GM23338 (cell line): Measurements from ENCODE around the gene CER1.
"Not testable (repeated sequence)": the region's sequence is repeated elsewhere in the genome, so short reads cannot be mapped to it uniquely, and the experiment has no call there.

Source experiments
- CREB1 ChIP-seq: fragments of 250-450 bp; sonication (Bioruptor Pico); IDR thresholded peaks from 2 replicates; pipeline ENCODE4 v1.5.0; 2020; ENCODE audit warnings: low read depth, mild to moderate bottlenecking, moderate library complexity
- CTCF ChIP-seq, 2 experiments: fragments of 200-600 bp in 1 of 2; sonication (generic) in 1 of 2; conservative IDR thresholded peaks; 2 replicates each; pipeline versions ENCODE4 v1.5.1 to v1.6.1; 2016 to 2017; ENCODE audit warnings: antibody characterized with exemption in 2 of 2, low read depth in 2 of 2, mild to moderate bottlenecking in 2 of 2, moderate library complexity in 1 of 2
- EZH2 ChIP-seq: fragments of 200-600 bp; sonication (generic); IDR thresholded peaks from one replicate; pipeline ENCODE4 v1.8.0; 2017; ENCODE audit warnings: antibody characterized with exemption, mild to moderate bottlenecking, low read depth; ENCODE audit not compliant: unreplicated experiment
- EZH2phosphoT487 ChIP-seq: fragments of 200-600 bp; sonication (generic); IDR thresholded peaks from one replicate; pipeline ENCODE4 v1.8.1; 2018; ENCODE audit warnings: antibody characterized with exemption; ENCODE audit not compliant: unreplicated experiment
- JUNB ChIP-seq: IDR thresholded peaks from one replicate; pipeline ENCODE4 v1.6.1; 2016; ENCODE audit warnings: antibody characterized with exemption; ENCODE audit not compliant: unreplicated experiment
- NANOG ChIP-seq: IDR thresholded peaks from 2 replicates; pipeline ENCODE4 v1.6.1; 2016; ENCODE audit warnings: antibody characterized with exemption, borderline replicate concordance
- POLR2AphosphoS5 ChIP-seq: IDR thresholded peaks from 2 replicates; pipeline ENCODE4 v1.6.1; 2016; ENCODE audit warnings: antibody characterized with exemption, low read depth
- STAT1 ChIP-seq: IDR thresholded peaks from one replicate; pipeline ENCODE4 v1.6.1; 2016; ENCODE audit warnings: antibody characterized with exemption; ENCODE audit not compliant: unreplicated experiment
- ZNF114 ChIP-seq: fragments of 250-450 bp; sonication (Bioruptor Pico); IDR thresholded peaks from 2 replicates; pipeline ENCODE4 v1.5.0; 2020; ENCODE audit warnings: mild to moderate bottlenecking, moderate library complexity
- TF ChIP-seq, protein P1 (sequence below): IDR thresholded peaks from one replicate; pipeline ENCODE4 v1.6.1; 2018; ENCODE audit warnings: antibody characterized with exemption; ENCODE audit not compliant: unreplicated experiment
- TF ChIP-seq, protein P2 (sequence below): IDR thresholded peaks from 2 replicates; pipeline ENCODE4 v1.6.1; 2016; ENCODE audit warnings: antibody characterized with exemption

DNA sequence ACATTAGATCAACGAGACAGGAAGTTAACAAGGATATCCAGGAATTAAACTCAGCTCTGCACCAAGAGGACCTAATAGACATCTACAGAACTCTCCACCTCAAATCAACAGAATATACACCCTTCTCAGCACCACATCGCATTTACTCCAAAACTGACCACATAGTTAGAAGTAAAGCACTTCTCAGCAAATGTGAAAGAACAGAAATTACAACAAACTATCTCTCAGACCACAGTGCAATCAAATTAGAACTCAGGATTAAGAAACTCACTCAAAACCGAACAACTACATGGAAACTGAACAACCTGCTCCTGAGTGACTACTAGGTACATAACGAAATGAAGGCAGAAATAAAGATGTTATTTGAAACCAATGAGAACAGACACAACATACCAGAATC, 39.9 kb downstream of the CER1 start:
- TF ChIP-seq CREB1; ZNF114; CTCF (conservative IDR thresholded peaks at IDR 0.05; ENCODE audit: low read depth in 2 of 2); EZH2; JUNB; POLR2AphosphoS5; EZH2phosphoT487; NANOG; STAT1: not testable (repeated sequence)
- TF ChIP-seq, protein P1, sequence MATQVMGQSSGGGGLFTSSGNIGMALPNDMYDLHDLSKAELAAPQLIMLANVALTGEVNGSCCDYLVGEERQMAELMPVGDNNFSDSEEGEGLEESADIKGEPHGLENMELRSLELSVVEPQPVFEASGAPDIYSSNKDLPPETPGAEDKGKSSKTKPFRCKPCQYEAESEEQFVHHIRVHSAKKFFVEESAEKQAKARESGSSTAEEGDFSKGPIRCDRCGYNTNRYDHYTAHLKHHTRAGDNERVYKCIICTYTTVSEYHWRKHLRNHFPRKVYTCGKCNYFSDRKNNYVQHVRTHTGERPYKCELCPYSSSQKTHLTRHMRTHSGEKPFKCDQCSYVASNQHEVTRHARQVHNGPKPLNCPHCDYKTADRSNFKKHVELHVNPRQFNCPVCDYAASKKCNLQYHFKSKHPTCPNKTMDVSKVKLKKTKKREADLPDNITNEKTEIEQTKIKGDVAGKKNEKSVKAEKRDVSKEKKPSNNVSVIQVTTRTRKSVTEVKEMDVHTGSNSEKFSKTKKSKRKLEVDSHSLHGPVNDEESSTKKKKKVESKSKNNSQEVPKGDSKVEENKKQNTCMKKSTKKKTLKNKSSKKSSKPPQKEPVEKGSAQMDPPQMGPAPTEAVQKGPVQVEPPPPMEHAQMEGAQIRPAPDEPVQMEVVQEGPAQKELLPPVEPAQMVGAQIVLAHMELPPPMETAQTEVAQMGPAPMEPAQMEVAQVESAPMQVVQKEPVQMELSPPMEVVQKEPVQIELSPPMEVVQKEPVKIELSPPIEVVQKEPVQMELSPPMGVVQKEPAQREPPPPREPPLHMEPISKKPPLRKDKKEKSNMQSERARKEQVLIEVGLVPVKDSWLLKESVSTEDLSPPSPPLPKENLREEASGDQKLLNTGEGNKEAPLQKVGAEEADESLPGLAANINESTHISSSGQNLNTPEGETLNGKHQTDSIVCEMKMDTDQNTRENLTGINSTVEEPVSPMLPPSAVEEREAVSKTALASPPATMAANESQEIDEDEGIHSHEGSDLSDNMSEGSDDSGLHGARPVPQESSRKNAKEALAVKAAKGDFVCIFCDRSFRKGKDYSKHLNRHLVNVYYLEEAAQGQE, result not testable (repeated sequence)
- TF ChIP-seq, protein P2, sequence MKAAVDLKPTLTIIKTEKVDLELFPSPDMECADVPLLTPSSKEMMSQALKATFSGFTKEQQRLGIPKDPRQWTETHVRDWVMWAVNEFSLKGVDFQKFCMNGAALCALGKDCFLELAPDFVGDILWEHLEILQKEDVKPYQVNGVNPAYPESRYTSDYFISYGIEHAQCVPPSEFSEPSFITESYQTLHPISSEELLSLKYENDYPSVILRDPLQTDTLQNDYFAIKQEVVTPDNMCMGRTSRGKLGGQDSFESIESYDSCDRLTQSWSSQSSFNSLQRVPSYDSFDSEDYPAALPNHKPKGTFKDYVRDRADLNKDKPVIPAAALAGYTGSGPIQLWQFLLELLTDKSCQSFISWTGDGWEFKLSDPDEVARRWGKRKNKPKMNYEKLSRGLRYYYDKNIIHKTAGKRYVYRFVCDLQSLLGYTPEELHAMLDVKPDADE, result not testable (repeated sequence)
